HCT116 (cell line): Measurements from ENCODE around the gene UBE2L6. TPM values are rescaled to one million over a fixed set of nuclear protein-coding genes. Genes with fewer than 3 reads are reported as not detected.

ENCODE experiments used
- ATAC-seq: fragments of 200-7000 bp; cut with Tn5 transposase; 2 replicates; pipeline ENCODE4 v1.9.1; 2020; ENCODE audit warnings: mild to moderate bottlenecking, moderate library complexity
- BruUV-seq: library from RNA; stranded (reverse); fragments of 400-500 nt; replicated peaks from 2 replicates; lab custom pipeline; 2021; lab: Mats Ljungman, UMichigan
- CTCF ChIA-PET: fragments of 300-600 bp; sonication (Branson Sonifier 250); formaldehyde crosslinking; loops from one replicate; lab custom pipeline; 2021; ENCODE audit warnings: antibody characterized with exemption; lab: Charles Lee
- POLR2A ChIA-PET: fragments of 300-600, 350-600 bp; sonication (Branson Sonifier 250); formaldehyde crosslinking; loops from one replicate; lab custom pipeline; 2021; ENCODE audit warnings: antibody characterized with exemption; lab: Charles Lee
- RAD21 ChIA-PET, 2 experiments: fragments of 300-600 bp; sonication (Branson Sonifier 250); formaldehyde crosslinking; loops; one replicate each; lab custom pipeline; 2023; ENCODE audit warnings: low total read pairs in 2 of 2; ENCODE audit not compliant: uncharacterized antibody in 2 of 2, unreplicated experiment in 2 of 2, low non-redundant PET in 1 of 2; lab: Charles Lee
- DNase-seq: peaks from one replicate; pipeline ENCODE4 v3.0.0-alpha.2; 2010; ENCODE audit warnings: low read depth, low spot score
- H2AFZ ChIP-seq: fragments of 200-600 bp; shearing (Covaris generic), sonication (generic); 2 replicates; pipeline ENCODE4 v1.6.1; 2017; ENCODE audit warnings: low read depth, mixed run types, mixed read lengths, antibody characterized with exemption, low read length; ENCODE audit not compliant: poor library complexity, severe bottlenecking
- H3K27ac ChIP-seq: 2 replicates; pipeline ENCODE4 v1.5.1; 2012; ENCODE audit warnings: low read depth, low read length
- H3K27me3 ChIP-seq: fragments of 200-600 bp; sonication (generic); 2 replicates; pipeline ENCODE4 v1.6.1; 2016; ENCODE audit warnings: mixed run types, low read length, mixed read lengths; ENCODE audit not compliant: insufficient read depth
- H3K36me3 ChIP-seq, 2 experiments: fragments of 200-500 bp in 1 of 2; fragments of 200-600 bp in 1 of 2; sonication (Bioruptor generic) in 1 of 2; sonication (generic) in 1 of 2; 2 replicates each; pipeline versions ENCODE4 v1.5.1 to v1.6.1; 2014 to 2016; ENCODE audit warnings: low read length in 2 of 2, inconsistent platforms in 1 of 2, mixed read lengths in 1 of 2, mixed run types in 1 of 2; ENCODE audit not compliant: insufficient read depth in 2 of 2, control insufficient read depth in 1 of 2
- H3K4me1 ChIP-seq, 2 experiments: fragments of 200-600 bp in 1 of 2; sonication (generic) in 1 of 2; 2 replicates each; pipeline versions ENCODE4 v1.5.1 to v1.6.1; 2012 to 2017; ENCODE audit warnings: low read length in 2 of 2, inconsistent platforms in 1 of 2, mild to moderate bottlenecking in 1 of 2, mixed read lengths in 1 of 2, mixed run types in 1 of 2, moderate library complexity in 1 of 2; ENCODE audit not compliant: insufficient read depth in 2 of 2, control insufficient read depth in 1 of 2
- H3K4me2 ChIP-seq: fragments of 200-600 bp; sonication (generic); 2 replicates; pipeline ENCODE4 v1.6.1; 2017; ENCODE audit warnings: mixed run types, low read length, mixed read lengths
- H3K4me3 ChIP-seq, 2 experiments: fragments of 200-600 bp in 1 of 2; sonication (generic) in 1 of 2; replicated peaks in 1 of 2; 2 replicates each; pipeline ENCODE4 v1.5.1; 2011 to 2016; ENCODE audit warnings: low read length in 2 of 2, control low read depth in 1 of 2, low read depth in 1 of 2, mild to moderate bottlenecking in 1 of 2, mixed read lengths in 1 of 2, mixed run types in 1 of 2
- H3K79me2 ChIP-seq: fragments of 200-600 bp; sonication (generic); 2 replicates; pipeline ENCODE4 v1.6.1; 2017; ENCODE audit warnings: mild to moderate bottlenecking, mixed run types, low read length, moderate library complexity, mixed read lengths; ENCODE audit not compliant: insufficient read depth
- H3K9ac ChIP-seq: fragments of 200-600 bp; sonication (generic); 2 replicates; pipeline ENCODE4 v1.6.1; 2016; ENCODE audit warnings: low read length, mixed read lengths
- H3K9me2 ChIP-seq: fragments of 200-600 bp; sonication (generic), shearing (Covaris generic); 2 replicates; pipeline ENCODE4 v1.6.1; 2017; ENCODE audit warnings: mixed run types, mild to moderate bottlenecking, moderate library complexity; ENCODE audit not compliant: insufficient read depth
- H3K9me3 ChIP-seq, 2 experiments: fragments of 200-500 bp in 1 of 2; fragments of 200-600 bp in 1 of 2; sonication (Bioruptor generic) in 1 of 2; sonication (generic) in 1 of 2; 2 replicates each; pipeline ENCODE4 v1.6.1; 2014 to 2017; ENCODE audit warnings: low read length in 2 of 2, mixed read lengths in 2 of 2, inconsistent platforms in 1 of 2, low read depth in 1 of 2, mild to moderate bottlenecking in 1 of 2, mixed run types in 1 of 2, moderate library complexity in 1 of 2; ENCODE audit not compliant: control insufficient read depth in 1 of 2, insufficient read depth in 1 of 2
- H4K20me1 ChIP-seq: fragments of 200-600 bp; sonication (generic), shearing (Covaris generic); 2 replicates; pipeline ENCODE4 v1.6.1; 2017; ENCODE audit warnings: mixed run types, mild to moderate bottlenecking, moderate library complexity; ENCODE audit not compliant: insufficient read depth
- EGR1 ChIP-seq: IDR thresholded peaks from 2 replicates; pipeline ENCODE4 v1.6.1; 2012; ENCODE audit warnings: low read depth
- ELF1 ChIP-seq: IDR thresholded peaks from 2 replicates; pipeline ENCODE4 v1.6.1; 2012; ENCODE audit warnings: low read depth, borderline replicate concordance
- EZH2 ChIP-seq: fragments of 200-600 bp; sonication (generic); IDR thresholded peaks from 2 replicates; pipeline ENCODE4 v1.6.1; 2017; ENCODE audit warnings: antibody characterized with exemption, mixed run types
- EZH2phosphoT487 ChIP-seq: fragments of 200-600 bp; IDR thresholded peaks from 2 replicates; pipeline ENCODE4 v1.6.1; 2018; ENCODE audit warnings: antibody characterized with exemption, borderline replicate concordance
- JUND ChIP-seq: IDR thresholded peaks from 2 replicates; pipeline ENCODE4 v1.6.1; 2012
- POLR2A ChIP-seq: IDR thresholded peaks from 2 replicates; pipeline ENCODE4 v1.7.0; 2011; ENCODE audit warnings: borderline replicate concordance; ENCODE audit not compliant: insufficient read depth, insufficient read length; ENCODE audit errors: extremely low read depth
- SP1 ChIP-seq: IDR thresholded peaks from 2 replicates; pipeline ENCODE4 v1.6.1; 2012; ENCODE audit warnings: low read depth
- SRF ChIP-seq: IDR thresholded peaks from 2 replicates; pipeline ENCODE4 v1.6.1; 2012; ENCODE audit warnings: low read depth
- TCF7L2 ChIP-seq: IDR thresholded peaks from 2 replicates; pipeline ENCODE4 v1.7.0; 2011; ENCODE audit warnings: borderline replicate concordance, inconsistent platforms; ENCODE audit not compliant: insufficient read depth, insufficient read length; ENCODE audit errors: extremely low read depth
- ZNF274 ChIP-seq: fragments of 200-500 bp; sonication (Bioruptor generic); IDR thresholded peaks from 2 replicates; pipeline ENCODE4 v1.6.1; 2014; ENCODE audit warnings: mild to moderate bottlenecking, low read depth, low read length, inconsistent platforms
- intact Hi-C: fragments of 100-400 bp; cut with micrococcal nuclease; formaldehyde crosslinking; loops from 2 replicates; pipeline ENCODE4 v1.10.0; 2022
- total RNA-seq: library from RNA; stranded (reverse); gene quantifications from one replicate; pipeline ENCODE4 v1.2.1, GENCODE V29; 2021; ENCODE audit not compliant: unreplicated experiment
- TF ChIP-seq, protein P1 (sequence below), 3 experiments: fragments of 200-600 bp in 1 of 3; sonication (generic) in 1 of 3; IDR thresholded peaks in 2 of 3; conservative IDR thresholded peaks in 1 of 3; 2 replicates each; pipeline ENCODE4 v1.5.1; 2012 to 2017; ENCODE audit warnings: low read depth in 2 of 3, low read length in 2 of 3, antibody characterized with exemption in 1 of 3, borderline replicate concordance in 1 of 3, control low read depth in 1 of 3, mild to moderate bottlenecking in 1 of 3, mixed read lengths in 1 of 3, mixed run types in 1 of 3, moderate library complexity in 1 of 3; ENCODE audit not compliant: insufficient read depth in 1 of 3
- TF ChIP-seq, protein P2 (sequence below): IDR thresholded peaks from 2 replicates; pipeline ENCODE4 v1.6.1; 2012

Gene UBE2L6
- total RNA-seq, 1 experiment from 2014 or later, result 24.8 TPM

DNA sequence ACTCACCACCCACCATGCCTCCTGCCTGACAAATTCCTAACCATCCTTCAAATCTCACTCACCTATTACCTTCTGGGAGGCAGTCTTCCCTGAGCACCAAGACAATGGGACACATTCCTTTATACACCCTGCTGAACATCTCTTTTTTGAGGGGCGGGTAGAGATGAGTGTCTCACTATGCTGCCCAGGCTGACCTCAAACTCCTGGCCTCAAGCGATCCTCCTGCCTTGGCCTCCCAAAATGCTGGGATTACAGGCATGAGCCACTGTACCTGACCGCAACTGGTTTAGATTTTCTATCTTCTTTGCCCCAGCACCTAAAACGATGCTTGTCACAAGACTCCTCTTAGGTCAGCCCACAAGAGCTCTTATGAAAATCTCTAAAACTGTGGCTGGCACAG is 44.1 kb downstream of the UBE2L6 start:
- H4K20me1 ChIP-seq, result no peaks in the 10 kb centered on the region
- no peak overlapping the region for H3K9ac ChIP-seq
- TF ChIP-seq EZH2phosphoT487, result no peak
- TF ChIP-seq TCF7L2, result no peak
- TF ChIP-seq, protein P1, sequence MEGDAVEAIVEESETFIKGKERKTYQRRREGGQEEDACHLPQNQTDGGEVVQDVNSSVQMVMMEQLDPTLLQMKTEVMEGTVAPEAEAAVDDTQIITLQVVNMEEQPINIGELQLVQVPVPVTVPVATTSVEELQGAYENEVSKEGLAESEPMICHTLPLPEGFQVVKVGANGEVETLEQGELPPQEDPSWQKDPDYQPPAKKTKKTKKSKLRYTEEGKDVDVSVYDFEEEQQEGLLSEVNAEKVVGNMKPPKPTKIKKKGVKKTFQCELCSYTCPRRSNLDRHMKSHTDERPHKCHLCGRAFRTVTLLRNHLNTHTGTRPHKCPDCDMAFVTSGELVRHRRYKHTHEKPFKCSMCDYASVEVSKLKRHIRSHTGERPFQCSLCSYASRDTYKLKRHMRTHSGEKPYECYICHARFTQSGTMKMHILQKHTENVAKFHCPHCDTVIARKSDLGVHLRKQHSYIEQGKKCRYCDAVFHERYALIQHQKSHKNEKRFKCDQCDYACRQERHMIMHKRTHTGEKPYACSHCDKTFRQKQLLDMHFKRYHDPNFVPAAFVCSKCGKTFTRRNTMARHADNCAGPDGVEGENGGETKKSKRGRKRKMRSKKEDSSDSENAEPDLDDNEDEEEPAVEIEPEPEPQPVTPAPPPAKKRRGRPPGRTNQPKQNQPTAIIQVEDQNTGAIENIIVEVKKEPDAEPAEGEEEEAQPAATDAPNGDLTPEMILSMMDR (IDR thresholded peaks at IDR 0.05 in 2 of 3, conservative IDR thresholded peaks at IDR 0.05 in 1 of 3; ENCODE audit: borderline replicate concordance in 1 of 3, insufficient read depth in 1 of 3, low read depth in 2 of 3, low read length in 2 of 3), result no peak
- TF ChIP-seq EGR1, result no peak
- TF ChIP-seq POLR2A, result no peak
- no peak for TF ChIP-seq EZH2
- TF ChIP-seq SRF, result no peak
- TF ChIP-seq, protein P2, sequence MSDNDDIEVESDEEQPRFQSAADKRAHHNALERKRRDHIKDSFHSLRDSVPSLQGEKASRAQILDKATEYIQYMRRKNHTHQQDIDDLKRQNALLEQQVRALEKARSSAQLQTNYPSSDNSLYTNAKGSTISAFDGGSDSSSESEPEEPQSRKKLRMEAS, result no peak
- no peak for TF ChIP-seq ELF1
- TF ChIP-seq ZNF274, result no peak
- no peak for TF ChIP-seq JUND
- TF ChIP-seq SP1, result no peak
- H3K27ac ChIP-seq, result no peak overlapping the region
- H3K9me2 ChIP-seq, result no peaks in the 10 kb centered on the region
- ATAC-seq (no peak), DNase-seq (no peak)
- H3K9me3 ChIP-seq, result no peaks in the 10 kb centered on the region
- intact Hi-C loops, result no loop called here
- no peak overlapping the region for H2AFZ ChIP-seq
- RAD21 ChIA-PET, result no interaction called here
- BruUV-seq, result no TSS peak
- H3K4me1 ChIP-seq, result peaks cover 0 to 2% of the 10 kb centered on the region in 2 experiments; a peak in 1 of 4 replicates
- H3K4me3 ChIP-seq, result no peak overlapping the region
- H3K4me2 ChIP-seq, result no peak overlapping the region
- H3K36me3 ChIP-seq, result peaks cover under 1% of the 10 kb centered on the region in 2 experiments; a peak in 1 of 4 replicates
- POLR2A ChIA-PET, result interaction anchor here (1.7 kb wide), 1 partner anchor 65 kb away, joined by 4 read pairs; no protein-coding TSS in a partner anchor
- H3K27me3 ChIP-seq, result no peaks in the 10 kb centered on the region
- CTCF ChIA-PET, result no interaction called here
- H3K79me2 ChIP-seq, result peaks cover 5% of the 10 kb centered on the region; the same call in 1 of the 2 replicates
